HG02759 (cell line): ENCODE data around the gene TNFRSF13B.

ENCODE experiments used
- ATAC-seq: cut with Tn5 transposase; IDR thresholded peaks from one replicate; pipeline ENCODE4 v1.9.1; 2021; ENCODE audit warnings: mild to moderate bottlenecking, moderate library complexity; ENCODE audit not compliant: unreplicated experiment

TNFRSF13B gene

DNA sequence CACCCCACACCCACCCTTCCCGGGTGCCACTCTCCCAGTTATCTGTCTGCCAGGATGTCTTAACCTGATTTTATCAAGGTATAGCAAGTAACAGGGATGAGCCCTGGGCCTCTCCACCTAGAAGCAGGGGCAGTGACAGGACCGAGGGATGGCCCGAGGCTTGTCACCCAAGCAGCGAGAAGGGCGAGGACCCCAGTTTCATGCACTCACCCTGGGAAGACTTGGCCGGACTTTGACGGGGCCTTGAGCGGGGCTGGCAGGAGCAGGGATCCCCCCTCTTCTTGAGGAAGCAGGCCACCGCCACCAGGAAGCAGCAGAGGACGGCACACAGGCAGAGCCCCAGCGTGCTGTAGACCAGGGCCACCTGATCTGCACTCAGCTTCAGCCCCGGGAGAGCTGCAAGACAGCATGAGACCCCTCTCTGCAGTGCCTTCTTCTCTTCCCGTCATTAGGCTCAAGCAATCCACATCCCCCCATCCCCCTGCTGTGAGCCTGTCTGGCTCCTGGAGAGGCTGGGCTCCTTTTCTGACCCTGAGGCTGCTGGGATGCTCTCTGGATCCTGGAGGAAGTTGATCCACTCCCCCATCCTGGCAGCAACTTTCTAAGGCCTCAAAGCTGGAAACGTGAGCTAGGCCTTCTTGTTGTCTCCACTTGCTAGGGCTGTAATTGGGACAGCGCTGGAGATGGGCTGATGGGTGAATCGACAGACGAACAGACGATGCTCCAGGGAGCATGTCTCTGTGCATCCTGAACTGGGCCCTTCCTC, 31.6 kb downstream of the TNFRSF13B start:
- no peak for ATAC-seq

DNA sequence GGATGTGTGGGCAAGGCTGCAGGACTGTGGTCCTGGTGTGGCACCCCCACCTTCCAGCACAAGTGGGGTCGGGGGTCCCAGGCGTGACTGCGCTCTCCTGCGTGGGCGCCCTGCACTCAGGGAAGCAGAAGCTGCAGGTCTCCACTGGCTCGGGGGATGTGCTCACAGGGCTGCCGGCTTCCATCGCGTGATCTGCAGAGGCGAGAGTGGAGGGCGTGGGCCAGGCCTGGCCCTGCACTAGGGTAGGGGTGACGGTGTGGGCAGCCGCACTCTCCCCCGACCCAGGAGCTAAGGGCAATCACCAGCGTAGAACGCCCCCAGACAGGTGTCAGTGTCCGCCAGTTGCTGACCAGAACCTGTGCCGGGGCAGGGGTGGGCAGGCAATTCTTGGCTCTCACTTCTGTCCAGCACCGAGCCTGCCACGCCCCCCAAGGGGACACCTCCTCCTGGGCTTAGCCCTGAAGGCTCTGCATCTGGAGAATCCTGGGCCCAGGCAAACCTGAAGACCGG, 32.3 kb downstream of the TNFRSF13B start:
- no peak for ATAC-seq

DNA sequence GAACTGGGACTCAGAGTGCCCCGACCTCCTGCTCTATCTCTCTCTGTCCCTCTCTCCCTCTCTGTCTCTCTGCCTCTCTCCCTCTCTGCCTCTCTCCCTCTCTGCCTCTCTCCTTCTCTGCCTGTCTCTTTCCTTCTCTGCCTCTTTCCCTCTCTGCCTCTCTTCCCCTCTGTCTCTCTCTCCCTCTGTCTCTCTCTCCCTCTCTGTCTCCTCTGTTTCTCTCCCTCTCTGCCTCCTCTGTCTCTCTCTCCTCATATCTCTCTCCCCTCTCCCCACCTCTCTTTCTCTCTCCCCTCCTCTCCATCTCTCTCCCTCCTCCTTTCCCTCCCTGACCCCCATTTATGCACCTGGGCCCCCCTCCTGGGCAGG, 32.7 kb downstream of the TNFRSF13B start:
- ATAC-seq, result no peak

DNA sequence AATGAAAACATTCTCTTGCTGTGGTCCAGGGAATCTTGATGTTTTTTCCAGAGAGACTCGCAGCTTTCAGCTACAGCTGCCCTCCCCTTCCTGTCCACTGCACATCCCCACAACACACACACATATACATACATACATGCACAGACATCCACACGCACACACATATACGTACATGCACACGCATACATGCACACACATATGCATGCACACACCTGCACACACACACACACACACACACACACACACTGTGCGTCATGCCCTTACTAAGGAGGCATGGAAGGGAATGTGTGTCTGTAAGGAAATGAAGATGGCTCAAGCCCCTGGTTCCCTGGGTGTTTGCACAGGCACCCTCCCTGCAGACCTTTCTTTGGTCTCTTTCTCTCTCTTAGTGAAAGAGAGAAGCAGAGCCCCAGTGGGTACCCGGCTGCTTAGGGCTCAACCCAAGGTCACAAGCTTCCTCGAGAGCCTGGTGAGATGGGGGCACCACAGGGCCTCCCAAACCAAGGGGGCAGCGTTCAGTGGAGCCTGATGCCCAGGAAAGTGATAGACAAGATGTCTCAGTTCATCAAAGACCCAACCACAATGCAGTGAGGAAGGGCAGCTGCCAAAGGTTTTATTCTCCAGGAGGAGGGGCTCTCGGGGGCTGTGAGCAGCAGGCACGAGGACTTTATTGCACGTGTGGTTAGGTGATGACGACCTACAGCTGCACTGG, 33.3 kb downstream of the TNFRSF13B start:
- ATAC-seq, result no peak

DNA sequence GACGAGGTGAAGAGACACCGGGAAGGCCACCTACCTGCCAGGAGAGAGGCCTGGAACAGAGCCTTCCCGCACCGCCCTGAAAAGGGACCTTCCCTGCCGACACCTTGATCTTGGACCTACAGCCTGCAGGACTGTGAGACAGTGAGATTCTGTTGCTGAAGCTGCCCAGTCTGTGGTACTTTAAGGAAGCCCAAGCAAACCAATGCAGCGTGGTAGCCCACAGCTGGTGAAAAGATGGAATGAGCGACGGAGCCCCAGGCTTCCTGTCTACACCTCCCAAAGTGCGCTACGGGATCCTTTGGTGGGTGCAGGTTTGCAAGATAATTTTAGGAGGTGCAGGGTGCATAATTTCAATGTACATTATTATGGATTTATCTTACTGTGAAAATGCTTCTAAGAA, 33.9 kb downstream of the TNFRSF13B start:
- ATAC-seq, result no peak

DNA sequence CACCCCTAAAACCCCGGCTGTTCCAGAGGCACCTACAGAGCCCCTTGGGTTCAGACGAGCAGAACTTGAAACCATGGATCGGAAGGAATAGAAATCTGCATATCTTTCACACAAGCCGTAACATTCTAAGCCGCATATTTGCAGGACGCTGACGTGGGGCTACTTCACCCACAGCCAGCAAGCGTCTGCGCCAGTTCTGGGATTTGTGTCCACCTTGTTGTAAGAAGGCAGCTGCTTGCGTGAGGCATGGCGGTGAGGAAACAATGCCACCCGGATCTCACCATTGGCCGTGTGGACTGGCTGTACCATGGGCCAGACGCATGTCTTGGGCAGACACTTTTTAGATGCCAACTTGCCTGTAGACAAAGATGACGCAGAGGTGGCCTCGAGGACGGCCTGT, 34.5 kb downstream of the TNFRSF13B start:
- no peak for ATAC-seq

DNA sequence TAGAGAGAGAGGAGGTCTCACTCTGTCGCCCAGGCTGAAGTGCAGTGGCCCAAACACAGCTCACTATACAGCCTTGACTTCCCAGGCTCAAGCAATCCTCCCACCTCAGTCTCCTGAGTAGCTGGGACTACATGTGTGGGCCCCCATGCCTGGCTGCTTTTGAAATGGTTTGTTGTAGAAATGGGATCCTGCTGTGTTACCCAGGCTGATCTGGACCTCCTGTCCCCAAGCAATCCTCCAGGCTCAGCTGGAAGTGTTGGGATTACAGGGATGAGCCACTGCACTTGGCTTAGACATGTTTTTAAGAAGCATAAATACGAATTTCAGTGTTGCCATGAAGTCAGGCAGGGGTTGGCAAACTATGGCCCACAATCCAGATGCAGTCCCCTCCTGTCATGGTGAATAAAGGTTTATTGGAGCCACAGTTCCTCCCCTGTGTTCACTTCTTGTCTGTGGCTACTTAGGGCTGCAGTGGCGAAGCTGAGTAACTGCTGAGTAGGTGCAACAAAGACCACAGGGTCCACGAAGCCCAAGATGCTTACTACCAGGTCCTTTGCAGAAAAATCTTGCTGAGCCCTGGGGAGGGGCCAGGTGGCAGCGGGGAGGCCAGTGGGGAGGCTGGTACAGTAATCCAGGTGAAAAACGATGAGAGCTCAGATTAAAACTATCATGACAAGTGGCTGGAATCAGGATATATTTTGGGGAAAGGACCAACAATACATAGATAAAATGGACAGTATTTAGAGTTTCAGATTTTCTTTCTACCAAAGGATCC, 35.2 kb downstream of the TNFRSF13B start:
- no peak for ATAC-seq

DNA sequence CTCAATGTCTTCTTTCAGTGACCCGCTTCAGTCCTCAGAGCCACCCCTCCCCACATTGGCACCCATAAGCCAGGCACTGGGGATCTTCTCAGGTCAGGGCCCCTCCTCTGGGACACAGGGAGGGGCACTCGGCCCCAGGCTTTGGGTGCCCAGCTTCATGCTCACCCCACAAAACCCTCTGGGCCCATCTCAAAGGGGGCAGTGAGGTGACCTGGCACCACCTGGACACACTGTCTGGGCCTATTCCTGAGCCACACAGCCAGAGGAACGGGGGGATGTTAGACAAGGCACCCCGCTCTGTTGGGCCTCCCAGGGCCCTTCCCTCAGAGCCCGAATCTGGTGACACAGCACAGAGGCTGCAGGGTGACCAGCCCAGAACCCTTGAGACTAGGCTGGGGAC, 36.1 kb downstream of the TNFRSF13B start:
- no peak for ATAC-seq

DNA sequence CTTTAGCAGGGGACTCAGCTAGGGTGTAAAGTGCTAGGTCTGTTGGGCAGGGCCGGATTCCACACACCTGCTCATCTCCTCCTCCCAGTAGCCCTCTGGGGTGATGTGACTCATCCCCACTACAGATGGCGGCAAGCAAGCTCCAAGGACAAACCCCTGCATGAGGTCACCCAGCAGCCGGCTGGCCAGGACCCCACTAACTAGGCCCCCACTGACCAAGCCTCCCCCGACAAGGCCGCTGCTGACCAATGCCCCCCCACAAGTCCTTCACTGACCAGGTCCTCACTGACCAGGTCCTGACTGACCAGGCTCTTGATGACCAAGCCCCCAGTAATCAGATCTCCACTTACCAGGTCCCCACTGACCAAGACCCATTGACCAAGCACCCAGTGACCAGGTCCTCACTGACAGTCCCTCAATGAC, 36.7 kb downstream of the TNFRSF13B start:
- no peak for ATAC-seq

DNA sequence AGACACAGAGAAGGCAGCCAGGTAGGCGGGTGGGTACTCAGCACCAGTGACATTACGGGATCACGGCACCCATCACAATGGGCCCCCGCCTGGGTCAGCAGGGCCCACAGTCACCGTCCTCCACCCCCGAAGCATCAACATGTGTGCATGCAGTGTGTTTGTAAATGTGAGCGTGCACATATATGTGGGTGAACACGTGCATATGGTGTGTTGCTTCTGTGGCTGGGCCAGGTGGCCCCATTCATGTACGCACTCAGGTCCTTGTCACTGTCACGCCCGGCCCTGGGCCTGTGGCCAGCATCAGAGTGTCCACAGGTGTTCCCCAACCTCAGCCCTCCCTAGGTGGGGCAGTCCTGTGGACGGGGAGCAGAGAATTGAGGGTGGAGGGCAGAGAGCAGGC, 37.1 kb downstream of the TNFRSF13B start:
- ATAC-seq, result no peak

DNA sequence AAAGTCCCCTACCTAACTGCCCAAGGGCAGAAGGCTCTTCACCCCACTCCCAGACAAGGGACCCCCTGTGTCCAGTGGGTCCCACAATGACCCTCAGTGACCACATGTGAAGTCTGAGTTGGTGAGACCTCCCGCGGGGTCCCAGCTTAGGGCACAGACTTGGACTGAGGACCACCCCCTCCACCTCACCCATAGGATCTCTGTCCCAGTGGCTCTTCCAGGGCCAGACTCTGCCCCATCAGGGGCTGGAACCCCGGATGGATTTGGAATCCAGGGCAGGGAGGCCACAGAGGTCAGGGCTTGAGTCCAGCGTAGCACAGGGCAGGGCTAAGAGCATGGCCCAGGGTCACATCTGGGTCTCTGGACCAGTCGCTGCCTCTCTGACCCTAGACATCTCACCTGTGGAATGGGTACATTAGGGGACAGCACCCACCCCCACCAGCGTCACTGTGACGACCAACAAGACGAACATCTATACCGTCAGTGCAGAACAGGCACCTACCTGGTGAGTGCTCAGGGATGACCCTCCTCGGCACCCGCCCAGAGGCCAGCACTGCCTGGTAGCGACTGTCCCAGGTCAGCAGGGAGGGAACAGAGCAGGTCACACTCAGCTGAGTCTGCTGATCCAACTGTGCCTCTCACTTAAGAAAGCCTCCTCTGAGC, 37.7 kb downstream of the TNFRSF13B start:
- ATAC-seq, result no peak

DNA sequence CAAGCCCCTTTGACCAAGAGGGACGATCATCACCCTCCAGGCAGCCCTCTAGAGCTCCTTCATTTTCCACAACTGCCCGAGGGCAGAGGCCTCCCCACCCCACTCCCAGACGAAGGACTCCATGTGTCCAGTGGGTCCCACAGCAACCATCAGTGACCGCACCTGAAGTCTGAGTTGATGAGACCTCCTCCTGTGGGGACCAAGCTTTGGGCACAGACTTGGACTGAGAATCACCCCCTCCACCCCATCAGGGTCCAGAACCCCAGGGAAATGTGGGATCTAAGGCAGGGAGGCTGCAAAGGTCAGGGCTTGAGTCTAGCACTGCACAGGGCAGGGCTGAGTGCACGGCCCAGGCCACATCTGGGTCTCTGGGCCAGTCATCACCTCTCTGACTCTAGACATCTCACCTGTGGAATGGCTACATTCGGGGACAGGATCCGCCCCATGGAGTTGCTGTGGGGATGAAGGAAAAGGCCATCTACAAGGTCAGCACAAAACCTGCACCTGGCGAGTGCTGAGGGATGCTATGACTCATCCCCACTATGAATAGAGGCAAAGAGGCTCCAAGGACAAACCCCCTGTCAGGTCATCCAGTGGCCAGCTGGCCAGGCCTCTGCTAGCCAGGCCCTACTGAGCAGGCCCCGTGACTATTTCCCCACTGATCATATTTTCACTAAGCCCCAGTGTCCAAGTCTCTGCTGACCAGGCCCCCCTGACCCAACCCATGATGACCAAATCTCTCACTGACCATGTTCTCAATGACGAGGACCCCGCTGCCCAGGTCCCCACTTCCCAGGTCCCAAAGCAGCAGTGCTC, 38.4 kb downstream of the TNFRSF13B start:
- ATAC-seq, result no peak

DNA sequence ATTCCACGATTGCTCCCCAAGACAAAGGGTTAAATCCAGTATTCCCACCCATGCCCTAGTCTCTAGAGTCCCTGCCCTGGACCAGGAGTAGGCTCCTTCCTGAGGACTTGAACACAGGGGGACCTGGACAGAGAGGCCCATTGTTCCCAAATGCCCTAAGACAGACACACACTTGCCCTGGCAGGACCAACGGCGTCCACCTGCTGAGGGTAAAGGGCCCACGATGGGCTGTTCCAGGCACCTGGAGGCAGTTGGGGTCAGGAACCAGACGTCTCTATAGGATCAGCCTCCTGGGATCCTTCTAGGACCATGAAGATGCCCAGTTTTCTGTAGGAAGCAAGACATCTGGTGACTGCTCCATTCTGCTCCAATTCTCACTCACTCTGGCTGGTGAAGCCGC, 39.3 kb downstream of the TNFRSF13B start:
- no peak for ATAC-seq

DNA sequence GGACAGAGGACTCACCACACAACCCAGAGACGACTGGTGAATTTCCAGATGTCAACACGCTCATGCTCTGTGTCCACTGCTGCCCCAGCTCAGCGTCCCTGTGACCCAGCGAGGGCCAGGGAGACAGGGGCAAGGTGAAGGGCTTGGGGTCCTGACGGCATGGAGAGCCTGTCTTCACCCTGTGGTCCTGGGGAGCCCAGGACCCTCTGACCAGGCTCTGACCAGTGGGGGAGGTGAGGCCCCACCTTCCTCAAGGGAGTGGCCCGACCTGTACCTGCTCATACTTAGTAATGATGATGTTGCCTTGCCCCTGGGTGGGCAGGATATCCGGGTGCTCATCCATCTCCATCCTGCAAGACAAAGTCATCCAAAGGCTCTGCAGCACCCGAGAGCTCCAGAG, 39.8 kb downstream of the TNFRSF13B start:
- no peak for ATAC-seq

DNA sequence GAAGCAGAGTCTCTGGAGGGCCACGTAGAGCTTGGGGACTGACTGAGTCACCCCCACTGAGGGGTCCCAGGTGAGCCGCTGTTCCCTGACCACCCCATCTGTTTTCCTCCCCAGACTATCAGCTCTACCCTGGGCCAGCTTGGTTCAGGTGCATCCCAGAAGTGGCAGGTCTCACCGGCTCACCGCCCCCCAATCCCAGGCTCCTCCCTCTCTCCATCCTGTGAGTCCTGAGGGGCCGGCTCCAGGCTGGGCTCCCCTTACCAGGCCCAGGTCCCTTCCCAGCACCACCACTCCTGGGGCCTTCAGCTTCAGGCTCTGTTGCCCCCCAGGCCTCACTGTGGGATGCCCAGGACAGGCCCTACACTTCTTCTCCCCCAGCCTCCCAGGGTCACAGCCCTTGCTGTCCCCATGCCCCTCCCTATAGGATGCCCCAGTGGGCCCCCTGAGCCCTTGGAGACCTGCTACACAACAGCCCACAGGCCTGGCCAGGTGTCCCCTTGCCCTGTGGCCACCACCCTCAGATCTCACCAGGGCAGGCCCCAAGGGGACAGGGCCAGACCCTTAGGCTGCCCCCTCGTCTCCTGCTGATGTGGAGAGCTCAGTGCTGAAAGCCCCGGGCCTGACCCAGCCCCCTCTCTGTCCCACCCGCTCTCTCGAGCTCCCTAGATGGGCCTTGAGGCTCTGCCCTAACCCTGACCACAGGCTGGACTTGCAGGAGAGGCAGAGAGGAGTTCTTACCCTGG, 40.4 kb downstream of the TNFRSF13B start:
- ATAC-seq, result no peak

DNA sequence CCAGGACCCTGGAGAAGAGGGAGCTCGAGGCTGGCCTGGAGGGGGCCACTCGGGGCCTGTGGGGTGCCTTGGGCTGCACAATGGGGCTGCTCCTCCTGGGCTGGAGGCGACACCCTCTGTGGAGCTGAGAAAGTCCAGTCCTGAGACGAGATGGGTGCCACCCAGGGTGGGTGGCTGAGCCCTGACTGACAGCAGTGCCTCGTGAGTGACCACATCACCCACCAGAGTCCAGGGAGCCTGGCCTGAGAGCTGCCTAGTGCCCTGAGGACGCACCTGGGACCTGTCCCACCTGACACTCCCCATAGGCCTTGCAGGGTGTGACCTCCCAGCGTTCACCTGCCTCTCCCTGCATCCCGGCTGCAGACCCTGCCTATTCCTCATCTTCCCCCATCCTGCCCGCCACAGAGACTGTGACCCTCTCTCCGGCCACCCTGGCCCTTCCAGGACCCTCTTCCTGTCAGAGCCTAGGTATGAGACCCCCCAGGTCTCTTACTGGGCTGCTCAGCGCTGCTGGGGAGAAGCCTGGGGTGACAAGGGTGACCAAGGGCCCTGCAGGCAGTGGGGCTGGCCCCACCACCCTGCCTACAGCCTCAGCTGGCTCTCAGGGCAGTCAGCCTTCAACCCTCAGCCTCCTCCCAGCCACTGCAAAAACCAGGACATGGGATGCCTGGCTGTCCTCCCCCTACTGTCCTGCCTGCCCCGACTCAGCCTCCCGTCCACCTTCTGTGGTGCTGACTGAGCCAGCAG, 41.2 kb downstream of the TNFRSF13B start:
- ATAC-seq, result no peak

DNA sequence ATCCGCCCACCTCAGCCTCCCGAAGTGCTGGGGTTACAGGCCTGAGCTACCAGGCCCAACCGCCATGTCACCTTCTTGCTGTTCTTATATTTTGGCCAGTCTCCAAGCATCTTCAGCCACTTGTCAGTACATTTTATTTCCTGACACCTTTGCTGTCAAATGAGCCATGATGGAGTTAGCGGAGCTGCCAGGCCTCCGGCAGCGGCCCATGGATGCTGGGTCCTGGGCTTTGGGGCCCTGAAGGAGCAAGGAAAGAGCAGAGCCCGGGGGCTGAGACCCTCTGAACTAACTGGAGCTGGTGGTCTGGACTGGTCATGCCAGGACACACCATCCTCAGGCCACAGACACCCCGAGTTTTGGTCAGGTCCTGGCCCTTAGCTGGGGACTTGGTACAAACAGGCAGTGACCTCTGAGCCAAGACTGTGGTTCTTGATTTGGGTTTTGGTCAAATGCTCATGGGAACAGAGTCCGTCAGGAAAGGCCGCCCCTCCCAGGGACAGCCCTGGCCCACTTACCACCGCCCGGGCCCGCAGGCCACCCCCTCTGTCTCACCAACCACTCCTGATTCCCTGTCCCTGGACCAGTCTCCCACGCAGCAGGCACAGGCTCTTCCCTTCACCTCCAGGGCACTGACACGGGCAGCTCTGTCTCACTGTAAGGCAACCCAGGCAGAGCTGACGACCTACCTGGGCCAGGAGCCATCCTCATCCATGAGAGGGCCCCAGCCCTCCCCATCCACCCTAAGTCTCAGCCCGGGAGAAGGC, 42.0 kb downstream of the TNFRSF13B start:
- ATAC-seq, result no peak

DNA sequence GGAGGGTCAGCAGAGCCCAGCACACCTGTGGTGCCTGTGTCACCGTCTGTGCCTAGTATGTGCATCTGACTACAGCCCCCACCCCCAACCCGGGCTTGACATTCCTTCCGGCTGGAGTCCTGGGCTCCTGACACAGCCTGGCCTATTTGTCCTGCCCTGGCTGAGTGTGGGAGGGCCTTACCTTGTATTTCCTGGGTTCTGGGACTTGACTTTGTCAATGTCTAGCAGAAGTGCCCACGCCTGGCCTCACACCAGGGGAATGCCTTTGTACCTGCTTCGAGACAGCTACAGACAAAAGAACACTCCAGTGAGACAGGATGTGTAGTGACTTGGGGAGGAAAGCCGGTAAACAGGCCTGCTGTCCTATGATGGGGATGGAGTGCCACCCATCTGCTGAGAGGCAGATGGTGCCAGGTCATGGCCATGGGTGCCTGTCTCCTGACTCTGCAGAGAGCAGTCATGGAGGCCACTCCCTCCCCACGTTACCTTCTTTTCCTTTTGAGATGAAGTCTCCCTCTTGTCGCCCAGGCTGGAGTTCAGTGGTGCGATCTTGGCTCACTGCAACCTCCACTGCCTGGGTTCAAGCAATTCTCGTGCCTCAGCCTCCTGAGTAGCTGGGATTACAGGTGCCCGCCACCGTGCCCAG, 42.8 kb downstream of the TNFRSF13B start:
- ATAC-seq, result no peak
